Caco-2 (cell line): ENCODE measurements around the gene ESYT1. TPM values are rescaled to one million over a fixed set of nuclear protein-coding genes. Genes with fewer than 3 reads are reported as not detected.
A peak's percentile ranks its signal among the peaks of the same experiment; 100 is the strongest.

Experiments used
- BruUV-seq: library from RNA; stranded (reverse); fragments of 400-500 nt; replicated peaks from 2 replicates; lab custom pipeline; 2021; lab: Mats Ljungman, UMichigan
- CTCF ChIA-PET: fragments of 300-600 bp; sonication (Branson Sonifier 250); formaldehyde crosslinking; loops from one replicate; lab custom pipeline; 2022; ENCODE audit warnings: antibody characterized with exemption; lab: Charles Lee
- POLR2A ChIA-PET: fragments of 300-600 bp; sonication (Branson Sonifier 250); formaldehyde crosslinking; loops from one replicate; lab custom pipeline; 2022; ENCODE audit warnings: antibody characterized with exemption; lab: Charles Lee
- DNase-seq, 2 experiments: peaks; one replicate each; pipeline versions ENCODE4 v3.0.0 to v3.0.0-alpha.2; 2020 to 2022
- H3K27me3 ChIP-seq: replicated peaks from 2 replicates; pipeline ENCODE4 v1.6.0; 2011; ENCODE audit warnings: low read length; ENCODE audit not compliant: control insufficient read depth, insufficient read depth
- H3K36me3 ChIP-seq: 2 replicates; pipeline ENCODE4 v1.5.1; 2011; ENCODE audit warnings: low read length; ENCODE audit not compliant: control insufficient read depth, insufficient read depth
- H3K4me1 ChIP-seq: fragments of 250-450 bp; sonication (Bioruptor Pico); 2 replicates; pipeline ENCODE4 v1.5.1; 2020; ENCODE audit warnings: mild to moderate bottlenecking
- H3K4me3 ChIP-seq: 2 replicates; pipeline ENCODE4 v1.5.1; 2011; ENCODE audit warnings: low read depth, mild to moderate bottlenecking, control low read depth, low read length
- H3K9me3 ChIP-seq: fragments of 250-450 bp; sonication (Bioruptor Pico); 2 replicates; pipeline ENCODE4 v1.5.1; 2020; ENCODE audit warnings: mild to moderate bottlenecking, moderate library complexity
- H3K27ac Mint-ChIP-seq: one replicate; pipeline ENCODE4 v1.8.0; 2022; ENCODE audit warnings: mixed read lengths; ENCODE audit not compliant: unreplicated experiment
- H3K27me3 Mint-ChIP-seq: one replicate; pipeline ENCODE4 v1.8.0; 2022; ENCODE audit warnings: mixed read lengths; ENCODE audit not compliant: insufficient read depth, unreplicated experiment
- H3K36me3 Mint-ChIP-seq: one replicate; pipeline ENCODE4 v1.8.0; 2022; ENCODE audit warnings: mild to moderate bottlenecking, mixed read lengths; ENCODE audit not compliant: insufficient read depth, unreplicated experiment
- H3K4me1 Mint-ChIP-seq: one replicate; pipeline ENCODE4 v1.8.0; 2022; ENCODE audit warnings: low read depth, mixed read lengths; ENCODE audit not compliant: unreplicated experiment
- H3K4me3 Mint-ChIP-seq: one replicate; pipeline ENCODE4 v1.8.0; 2022; ENCODE audit warnings: mild to moderate bottlenecking, moderate library complexity, mixed read lengths; ENCODE audit not compliant: unreplicated experiment
- H3K9me3 Mint-ChIP-seq: one replicate; pipeline ENCODE4 v1.8.0; 2022; ENCODE audit warnings: mixed read lengths; ENCODE audit not compliant: unreplicated experiment
- intact Hi-C: fragments of 100-400 bp; cut with micrococcal nuclease; formaldehyde crosslinking; loops from one replicate; pipeline ENCODE4 v1.10.0; 2022; ENCODE audit not compliant: unreplicated experiment
- total RNA-seq: library from RNA; stranded (reverse); gene quantifications from 2 replicates; pipeline ENCODE4 v1.2.3, GENCODE V29; 2022
- TF ChIP-seq, protein P1 (sequence below), 2 experiments: fragments of 200-600 bp in 1 of 2; IDR thresholded peaks; 1 replicate in 1 of 2; 2 replicates in 1 of 2; pipeline versions ENCODE4 v1.5.1 to v1.8.0; 2011 to 2022; ENCODE audit warnings: antibody characterized with exemption in 1 of 2, control low read depth in 1 of 2, inconsistent platforms in 1 of 2, low read depth in 1 of 2, low read length in 1 of 2, mild to moderate bottlenecking in 1 of 2, moderate library complexity in 1 of 2; ENCODE audit not compliant: insufficient read depth in 1 of 2, severe bottlenecking in 1 of 2, unreplicated experiment in 1 of 2

The ESYT1 gene
- total RNA-seq, 1 experiment from 2014 or later: 79.0 TPM

DNA sequence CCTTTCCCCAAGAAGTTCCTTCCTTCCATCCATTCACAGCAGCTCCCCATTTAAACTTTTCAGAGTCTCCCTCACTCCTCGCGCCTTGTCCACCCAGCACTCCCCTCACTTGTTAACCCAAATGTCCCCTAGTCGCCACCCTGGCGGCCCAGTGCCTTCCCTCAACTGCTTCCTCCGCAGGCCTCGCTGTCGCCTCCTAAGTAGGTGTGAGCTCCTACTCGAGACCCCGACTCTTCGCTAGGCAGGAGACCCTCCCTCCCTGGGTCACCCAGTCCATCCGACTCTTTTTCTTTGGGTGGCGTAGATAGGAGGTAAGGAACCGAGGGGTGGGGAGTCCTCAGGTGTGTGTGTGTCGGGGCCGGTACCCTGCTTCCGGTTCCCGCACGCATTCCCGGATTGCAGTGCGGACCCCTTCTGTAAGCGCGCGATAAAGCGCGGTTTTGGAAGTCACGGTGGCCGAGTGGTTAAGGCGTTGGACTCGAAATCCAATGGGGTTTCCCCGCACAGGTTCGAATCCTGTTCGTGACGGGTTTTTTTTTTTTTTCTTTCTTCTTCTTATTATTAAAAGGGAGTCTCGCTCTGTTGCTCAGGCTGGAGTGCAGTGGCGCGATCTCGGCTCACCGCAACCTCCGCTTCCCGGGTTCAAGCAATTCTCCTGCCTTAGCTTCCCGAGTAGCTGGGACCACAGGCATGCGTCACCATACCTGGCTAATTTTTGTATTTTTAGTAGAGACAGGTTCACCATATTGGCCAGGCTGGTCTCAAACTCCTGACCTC is 62.0 kb downstream of the ESYT1 start:
- BruUV-seq: TSS peak; percentile 71
- H3K4me3 ChIP-seq: peak overlapping the region; percentile 49
- H3K36me3 Mint-ChIP-seq: peaks cover 39% of the 10 kb centered on the region
- peaks cover 19% of the 10 kb centered on the region for H3K4me1 ChIP-seq
- CTCF ChIA-PET: interaction anchor here (0.6 to 3.8 kb wide), 24 partner anchors 12 to 451 kb away, joined by 3 to 99 read pairs (median 5); partner anchors contain the start of genes ANKRD52, CNPY2, ESYT1 and MYL6
- H3K36me3 ChIP-seq: peaks cover 3% of the 10 kb centered on the region; the same call in 1 of the 2 replicates
- POLR2A ChIA-PET: interaction anchor here (0.7 to 2.3 kb wide), 11 partner anchors 15 to 126 kb away, joined by 3 to 20 read pairs (median 7); partner anchors contain the start of genes CNPY2, COQ10A, ESYT1 and MYL6
- no peaks in the 10 kb centered on the region for H3K27me3 ChIP-seq
- peak; percentile 88 to 96 for DNase-seq
- peaks cover 35% of the 10 kb centered on the region for H3K4me1 Mint-ChIP-seq
- TF ChIP-seq, protein P1, sequence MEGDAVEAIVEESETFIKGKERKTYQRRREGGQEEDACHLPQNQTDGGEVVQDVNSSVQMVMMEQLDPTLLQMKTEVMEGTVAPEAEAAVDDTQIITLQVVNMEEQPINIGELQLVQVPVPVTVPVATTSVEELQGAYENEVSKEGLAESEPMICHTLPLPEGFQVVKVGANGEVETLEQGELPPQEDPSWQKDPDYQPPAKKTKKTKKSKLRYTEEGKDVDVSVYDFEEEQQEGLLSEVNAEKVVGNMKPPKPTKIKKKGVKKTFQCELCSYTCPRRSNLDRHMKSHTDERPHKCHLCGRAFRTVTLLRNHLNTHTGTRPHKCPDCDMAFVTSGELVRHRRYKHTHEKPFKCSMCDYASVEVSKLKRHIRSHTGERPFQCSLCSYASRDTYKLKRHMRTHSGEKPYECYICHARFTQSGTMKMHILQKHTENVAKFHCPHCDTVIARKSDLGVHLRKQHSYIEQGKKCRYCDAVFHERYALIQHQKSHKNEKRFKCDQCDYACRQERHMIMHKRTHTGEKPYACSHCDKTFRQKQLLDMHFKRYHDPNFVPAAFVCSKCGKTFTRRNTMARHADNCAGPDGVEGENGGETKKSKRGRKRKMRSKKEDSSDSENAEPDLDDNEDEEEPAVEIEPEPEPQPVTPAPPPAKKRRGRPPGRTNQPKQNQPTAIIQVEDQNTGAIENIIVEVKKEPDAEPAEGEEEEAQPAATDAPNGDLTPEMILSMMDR (IDR thresholded peaks at IDR 0.05; ENCODE audit: insufficient read depth in 1 of 2, low read depth in 1 of 2, low read length in 1 of 2, severe bottlenecking in 1 of 2, unreplicated experiment in 1 of 2): peak in 1 of 2 experiments; percentile 30
- intact Hi-C loops: loop anchor here (1.0 to 5.0 kb wide), 6 partner anchors 31 to 277 kb away; partner anchors contain the start of genes CS and SPRYD4
- H3K9me3 ChIP-seq: no peaks in the 10 kb centered on the region
- peaks cover 3% of the 10 kb centered on the region for H3K27me3 Mint-ChIP-seq
- H3K4me3 Mint-ChIP-seq: peak overlapping the region; percentile 97
- H3K9me3 Mint-ChIP-seq: no peaks in the 10 kb centered on the region
- peak overlapping the region; percentile 98 for H3K27ac Mint-ChIP-seq

DNA sequence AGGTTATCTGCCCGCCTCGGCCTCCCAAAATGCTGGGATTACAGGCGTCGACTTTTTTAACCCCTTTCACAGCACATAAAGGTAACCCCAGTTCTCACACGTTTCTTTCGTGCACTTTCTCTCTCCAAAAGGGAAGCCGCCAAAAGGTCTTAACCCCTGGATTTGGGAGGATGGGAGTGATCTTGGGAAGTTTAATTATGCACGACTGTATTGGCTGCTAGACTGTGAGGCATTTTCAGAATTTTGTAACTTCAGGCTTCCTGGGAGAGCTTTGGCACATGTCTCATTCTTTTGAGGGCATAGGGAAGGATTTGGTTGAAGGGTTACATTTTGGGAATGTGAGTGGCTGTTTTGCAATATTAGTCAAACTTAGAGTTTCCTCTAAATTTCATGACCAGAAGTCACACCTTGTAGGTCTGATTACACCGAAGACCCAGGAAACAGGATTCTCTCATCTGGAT is 62.7 kb downstream of the ESYT1 start:
- intact Hi-C loops: loop anchor here (1.0 to 5.0 kb wide), 4 partner anchors 71 to 277 kb away; partner anchors contain the start of genes CS and SPRYD4
- POLR2A ChIA-PET: interaction anchor here (0.7 to 2.3 kb wide), 2 partner anchors 15 to 31 kb away, joined by 8 to 11 read pairs; partner anchors contain the start of gene RNF41
- Histone ChIP-seq H3K4me1 (peaks cover 19% of the 10 kb centered on the region), H3K9me3 (no peaks in the 10 kb centered on the region), H3K36me3 (peaks cover 2% of the 10 kb centered on the region; the same call in 1 of the 2 replicates), H3K27me3 (no peaks in the 10 kb centered on the region), H3K4me3 (peak overlapping the region; percentile 49)
- TF ChIP-seq, protein P1 (IDR thresholded peaks at IDR 0.05; ENCODE audit: insufficient read depth in 1 of 2, low read depth in 1 of 2, low read length in 1 of 2, severe bottlenecking in 1 of 2, unreplicated experiment in 1 of 2): no peak
- peaks cover 34% of the 10 kb centered on the region for H3K36me3 Mint-ChIP-seq
- H3K27ac Mint-ChIP-seq: peak overlapping the region; percentile 98
- H3K27me3 Mint-ChIP-seq: peaks cover 3% of the 10 kb centered on the region
- BruUV-seq: no TSS peak
- H3K9me3 Mint-ChIP-seq: no peaks in the 10 kb centered on the region
- H3K4me3 Mint-ChIP-seq: peak overlapping the region; percentile 97
- CTCF ChIA-PET: interaction anchor here (0.7 to 3.8 kb wide), 5 partner anchors 15 to 217 kb away, joined by 3 to 99 read pairs (median 10); partner anchors contain the start of genes RAB5B, RNF41 and ZC3H10
- DNase-seq: no peak
- peaks cover 35% of the 10 kb centered on the region for H3K4me1 Mint-ChIP-seq

DNA sequence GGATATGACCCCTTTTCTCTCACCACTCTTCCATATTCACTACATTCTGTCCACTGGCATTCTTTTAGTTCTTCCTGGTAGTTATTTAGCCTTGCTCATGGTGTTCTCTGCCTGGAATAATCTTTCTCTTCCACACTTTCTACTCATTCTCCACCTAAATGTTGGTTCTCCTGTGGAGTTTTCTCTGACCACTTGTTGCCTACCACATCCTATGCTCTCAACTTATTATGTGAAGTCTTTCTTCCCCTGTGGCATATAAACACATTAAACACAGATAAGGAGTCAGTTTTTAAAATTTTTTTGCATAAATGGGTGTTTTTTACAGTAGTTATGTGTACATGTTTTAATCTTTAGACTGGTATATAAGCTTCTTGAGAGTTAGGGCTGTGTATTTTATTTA is 64.5 kb downstream of the ESYT1 start:
- Histone ChIP-seq H3K27me3 (no peaks in the 10 kb centered on the region), H3K9me3 (no peaks in the 10 kb centered on the region), H3K4me1 (peaks cover 25% of the 10 kb centered on the region), H3K36me3 (no peaks in the 10 kb centered on the region), H3K4me3 (no peak overlapping the region)
- Mint-ChIP-seq H3K27ac (no peak overlapping the region), H3K4me3 (no peak overlapping the region), H3K4me1 (peaks cover 32% of the 10 kb centered on the region), H3K36me3 (peaks cover 33% of the 10 kb centered on the region), H3K27me3 (peaks cover 3% of the 10 kb centered on the region), H3K9me3 (no peaks in the 10 kb centered on the region)
- intact Hi-C loops: loop anchor here (2.0 to 5.0 kb wide), 3 partner anchors 66 to 275 kb away; partner anchors contain the start of genes ANKRD52 and SPRYD4
- no TSS peak for BruUV-seq
- ChIA-PET CTCF (no interaction called here), POLR2A (no interaction called here)
- DNase-seq: no peak
- TF ChIP-seq, protein P1 (IDR thresholded peaks at IDR 0.05; ENCODE audit: insufficient read depth in 1 of 2, low read depth in 1 of 2, low read length in 1 of 2, severe bottlenecking in 1 of 2, unreplicated experiment in 1 of 2): no peak
